Vagina (tissue), 2 donors: Measurements from ENCODE around the gene CACNA1H.

Experiments
- CTCF ChIP-seq, 3 experiments: fragments of 450-650 bp in 2 of 3; fragments of 200-600 bp in 1 of 3; sonication (generic) in 1 of 3; IDR thresholded peaks; one replicate each; pipeline ENCODE4 v1.5.1; 2017 to 2019; ENCODE audit warnings: antibody characterized with exemption in 3 of 3, mild to moderate bottlenecking in 2 of 3, moderate library complexity in 2 of 3
- POLR2A ChIP-seq, 2 donors: fragments of 450-650 bp; IDR thresholded peaks; one replicate each; pipeline ENCODE4 v1.6.1; 2017; ENCODE audit warnings: antibody characterized with exemption in 2 of 2, mild to moderate bottlenecking in 2 of 2, moderate library complexity in 2 of 2
- POLR2AphosphoS5 ChIP-seq, 2 donors: sonication (generic); formaldehyde crosslinking; IDR thresholded peaks; one replicate each; pipeline ENCODE4 v1.9.0; 2017; ENCODE audit warnings: antibody characterized with exemption in 2 of 2, mild to moderate bottlenecking in 2 of 2, low read depth in 1 of 2; ENCODE audit not compliant: insufficient read depth in 1 of 2

- no peak for TF ChIP-seq CTCF (IDR thresholded peaks at IDR 0.05)
- TF ChIP-seq POLR2A (IDR thresholded peaks at IDR 0.05) = no peak
- TF ChIP-seq POLR2AphosphoS5 (IDR thresholded peaks at IDR 0.05; ENCODE audit: insufficient read depth in 1 of 2, low read depth in 1 of 2) = no peak
Measured at GRCh38 chr16:1108299-1109252, 44.3 kb upstream of the CACNA1H start.
